ENCODE measurements around the gene CDH16. TPM values are rescaled to one million over a fixed set of nuclear protein-coding genes. Genes with fewer than 3 reads are reported as not detected.

CDH16 gene
- total RNA-seq, 1 donor from 2014 or later: 1.2 TPM

DNA sequence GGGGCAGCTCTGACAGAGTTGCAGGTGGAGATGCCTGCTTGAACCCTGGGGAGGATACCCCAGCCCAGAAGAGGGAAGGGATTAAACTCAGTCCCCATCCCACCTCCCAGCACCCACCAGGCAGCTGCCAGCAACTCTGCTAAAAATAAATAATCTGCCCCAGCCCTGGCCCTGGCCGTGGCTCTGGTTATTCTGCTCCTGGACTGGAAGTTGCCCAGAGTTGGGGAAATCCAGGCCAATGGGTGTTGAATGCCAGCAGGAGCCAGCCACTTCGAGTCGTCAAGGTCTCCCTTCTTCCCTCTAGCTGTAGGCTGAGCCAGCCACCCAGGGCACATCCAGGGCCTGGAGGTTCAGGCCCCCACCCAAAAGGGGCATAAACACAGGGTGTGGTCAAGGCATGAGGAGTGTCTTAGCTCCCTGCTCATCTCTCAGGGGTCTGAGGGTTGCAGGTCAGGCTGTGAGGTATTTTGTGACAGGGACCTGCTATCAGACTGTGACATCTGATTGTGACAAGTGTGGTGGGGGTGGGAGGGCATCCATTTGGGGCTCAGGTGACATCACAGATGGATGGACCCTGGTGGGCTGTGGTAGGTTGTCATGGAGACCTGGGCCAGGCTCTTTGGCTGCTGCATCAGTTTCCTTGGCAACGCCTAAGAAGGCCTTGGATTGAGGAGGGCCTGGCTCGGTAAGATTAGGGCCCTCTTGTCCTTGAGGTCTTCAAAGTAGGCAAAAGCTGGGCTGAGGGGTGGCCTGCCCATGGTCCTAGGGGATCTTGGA lies 7.7 kb upstream of the CDH16 start:
- no peak for DNase-seq

DNA sequence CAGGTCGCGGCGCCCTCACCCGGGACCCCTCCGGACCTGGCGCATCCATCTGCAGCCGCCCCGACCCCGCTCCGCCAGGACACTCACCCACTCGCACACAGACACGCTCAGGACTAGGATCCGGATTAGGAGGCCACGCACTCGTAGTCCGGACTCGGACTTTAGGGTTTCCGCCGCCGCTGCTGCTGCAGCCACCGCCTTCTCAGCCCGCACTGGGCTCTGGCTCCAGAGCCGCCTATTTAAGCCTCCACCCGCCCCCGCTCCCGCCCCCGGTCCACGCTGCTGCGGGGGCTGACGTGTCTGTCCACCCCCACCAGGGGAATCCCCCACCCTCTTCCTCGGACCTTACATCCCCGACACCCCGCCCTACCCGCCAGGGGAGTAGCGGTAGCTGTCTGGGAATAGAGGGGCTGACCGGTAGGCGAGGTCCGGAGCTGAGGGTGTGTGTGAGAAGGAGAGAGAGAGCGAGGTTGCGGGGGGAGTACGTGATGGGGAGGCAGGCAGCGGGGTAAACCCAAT lies 6.7 kb upstream of the CDH16 start, which contains the start of gene RRAD:
TSS of gene RRAD (minus strand) at position 214 of the 519 bp plus-strand sequence. CDS start 356 bp downstream, outside the sequence.
- DNase-seq: peak; percentile 29

DNA sequence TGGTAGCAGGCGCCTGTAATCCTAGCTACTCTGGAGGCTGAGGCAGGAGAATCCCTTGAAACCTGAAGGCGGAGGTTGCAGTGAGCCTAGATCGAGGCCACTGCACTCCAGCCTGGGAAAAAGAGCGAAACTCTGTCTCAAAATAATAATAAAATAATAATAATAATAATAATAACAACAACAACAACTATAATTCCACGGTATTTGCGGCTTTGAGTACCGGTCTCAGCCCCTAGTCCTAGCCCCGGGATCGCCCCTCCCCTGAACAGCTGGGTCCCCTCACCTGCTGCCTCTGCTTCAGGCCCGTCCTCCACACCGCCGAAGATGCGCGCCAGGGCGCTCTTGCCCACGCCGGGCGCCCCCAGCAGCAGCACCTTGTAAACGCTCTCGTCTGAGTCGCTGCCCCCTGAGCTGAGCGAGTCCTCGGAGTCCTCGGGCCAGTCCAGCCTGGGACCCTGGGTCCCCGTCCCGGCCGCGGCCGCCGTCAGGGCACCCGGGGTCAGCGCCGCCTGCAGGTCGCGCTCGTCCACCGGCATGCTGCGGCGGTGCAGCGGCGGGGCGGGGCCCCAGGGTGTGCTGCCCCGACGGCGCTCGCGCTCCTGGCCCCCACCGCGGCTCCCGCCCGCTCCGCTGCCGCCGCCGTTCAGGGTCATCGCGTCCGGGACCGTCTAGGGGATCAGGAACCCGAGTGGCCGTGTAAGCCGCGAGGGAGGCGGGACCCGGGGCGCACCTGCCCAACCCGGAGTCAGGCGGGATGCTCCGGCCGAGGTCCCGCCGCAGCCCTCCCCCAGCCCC lies 6.0 kb upstream of the CDH16 start:
- peak; percentile 38 for DNase-seq

DNA sequence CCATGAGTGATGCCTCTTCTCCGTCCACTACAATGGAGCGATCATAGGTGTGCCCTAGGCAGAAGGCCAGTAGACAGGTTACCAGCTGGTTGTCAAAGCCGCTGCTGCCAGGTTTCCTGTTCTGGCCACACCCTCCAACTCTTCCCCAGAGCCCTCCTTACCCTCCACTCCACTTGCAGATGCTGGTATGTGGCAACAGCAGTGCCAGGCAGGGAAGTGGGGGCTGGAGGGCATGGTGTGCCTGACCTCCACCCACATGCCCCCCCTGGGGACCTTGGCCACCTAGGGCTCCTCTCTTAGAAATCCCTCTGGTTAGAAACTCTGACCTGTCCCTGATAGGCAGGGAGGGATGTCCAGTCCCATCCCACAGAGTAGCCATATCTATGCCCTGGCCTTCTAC lies 5.2 kb upstream of the CDH16 start:
- DNase-seq: no peak

DNA sequence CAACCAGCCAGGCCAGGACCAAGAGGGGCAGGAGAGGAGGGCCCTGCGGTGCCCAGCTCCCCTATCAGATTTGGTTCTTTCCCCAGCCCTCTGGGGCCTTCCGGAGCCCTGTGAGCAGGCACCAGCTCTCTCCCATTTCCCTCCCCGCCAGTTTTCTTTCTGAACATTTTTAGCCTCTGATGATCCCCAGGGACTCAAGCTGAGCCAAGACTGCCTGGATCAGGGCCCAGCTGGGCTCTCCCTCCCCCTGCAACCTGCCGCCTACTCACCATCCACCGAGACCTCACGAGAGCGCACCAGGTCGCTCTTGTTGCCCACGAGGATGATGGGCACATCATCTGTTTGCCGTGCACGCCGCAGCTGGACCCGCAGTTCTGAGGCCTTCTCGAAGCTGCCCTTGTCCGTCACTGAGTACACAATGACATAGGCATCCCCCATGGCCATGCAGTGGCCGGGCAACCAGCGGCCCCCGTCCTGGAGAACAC lies 4.6 kb upstream of the CDH16 start:
- DNase-seq: no peak

DNA sequence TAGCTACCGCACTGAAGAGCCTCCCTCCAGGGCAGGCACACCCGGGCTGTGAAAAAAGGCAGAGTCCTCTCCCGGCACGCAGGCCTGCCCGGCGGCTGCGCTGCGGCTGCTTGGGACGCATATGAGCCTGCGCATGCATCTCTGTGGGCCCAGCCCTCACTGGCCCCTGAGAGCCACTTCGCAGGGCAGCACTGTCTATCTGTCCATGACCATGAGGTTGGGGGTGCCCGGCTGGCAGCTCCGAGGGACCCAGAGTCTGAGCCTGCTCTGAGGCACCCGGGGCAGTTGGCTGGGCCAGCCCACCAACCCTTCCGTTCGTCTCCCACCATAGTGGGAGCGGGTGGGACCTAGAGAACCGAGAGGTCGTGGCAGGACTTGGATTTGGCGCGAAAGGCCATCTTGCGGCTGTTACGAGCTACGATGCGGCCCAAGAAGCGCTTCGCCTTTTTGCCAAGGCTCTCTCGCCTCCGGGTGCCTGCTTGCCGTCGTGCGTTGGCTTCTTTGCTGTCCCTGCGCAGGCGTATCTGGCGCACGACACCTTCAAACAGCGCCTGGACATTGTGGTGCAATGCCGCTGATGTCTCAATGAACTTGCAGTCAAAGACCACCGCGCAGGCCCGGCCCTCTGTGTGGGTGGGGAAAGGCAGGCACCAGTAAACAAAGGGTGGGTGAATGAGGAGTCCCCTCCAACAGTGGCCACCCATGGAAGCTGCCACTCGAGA lies 3.2 kb upstream of the CDH16 start:
- no peak for DNase-seq

DNA sequence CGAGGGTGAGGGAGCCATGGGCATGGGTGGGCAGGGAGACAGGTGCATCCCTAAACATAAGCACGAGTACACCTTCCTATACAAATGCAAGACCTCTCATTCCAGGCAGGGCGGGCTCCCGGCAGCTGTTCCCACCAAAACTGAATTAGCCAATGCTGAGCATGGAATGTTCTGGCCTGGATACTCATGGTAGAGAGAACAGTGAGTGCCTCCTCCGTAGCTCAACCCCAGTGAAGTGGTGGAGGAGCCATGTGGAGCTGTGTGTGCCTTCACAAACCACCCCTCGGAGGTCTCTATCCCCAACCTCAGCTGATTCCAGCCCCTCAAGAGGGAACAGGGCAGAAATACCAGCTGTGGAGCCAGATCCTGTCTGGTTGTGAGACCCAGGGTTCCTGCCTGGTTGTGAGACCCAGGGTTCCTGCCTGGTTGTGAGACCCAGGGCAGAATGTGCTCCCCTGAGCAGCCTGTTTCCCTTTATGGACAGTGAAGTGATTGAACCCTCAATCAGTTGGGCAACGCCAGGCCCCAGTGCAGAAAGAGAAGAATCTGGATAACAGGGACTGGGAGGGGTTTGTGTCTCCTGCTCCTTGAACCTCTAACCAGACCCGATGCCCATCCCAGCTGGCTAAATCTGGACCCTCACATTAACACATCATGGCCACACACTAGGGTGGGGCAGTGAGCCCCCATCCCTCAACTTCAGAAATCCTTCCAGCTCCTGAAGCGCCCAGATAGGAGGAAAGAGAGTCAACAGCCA lies 2.4 kb upstream of the CDH16 start:
- no peak for DNase-seq

DNA sequence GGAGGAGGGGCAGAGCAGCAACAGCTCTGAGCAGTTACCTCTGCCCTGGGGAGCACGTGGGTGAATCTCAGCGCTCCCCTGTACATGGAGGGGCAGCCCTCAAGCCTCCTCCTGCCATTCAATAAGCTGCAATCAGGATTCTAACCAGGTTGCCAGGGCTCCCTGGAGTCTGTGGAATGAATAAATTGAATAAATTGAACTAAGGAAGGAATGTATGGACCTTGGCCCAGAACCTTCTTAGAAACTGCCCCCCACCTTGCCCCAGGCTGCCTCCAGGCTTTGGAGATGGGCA lies 1.6 kb upstream of the CDH16 start:
- DNase-seq: no peak

DNA sequence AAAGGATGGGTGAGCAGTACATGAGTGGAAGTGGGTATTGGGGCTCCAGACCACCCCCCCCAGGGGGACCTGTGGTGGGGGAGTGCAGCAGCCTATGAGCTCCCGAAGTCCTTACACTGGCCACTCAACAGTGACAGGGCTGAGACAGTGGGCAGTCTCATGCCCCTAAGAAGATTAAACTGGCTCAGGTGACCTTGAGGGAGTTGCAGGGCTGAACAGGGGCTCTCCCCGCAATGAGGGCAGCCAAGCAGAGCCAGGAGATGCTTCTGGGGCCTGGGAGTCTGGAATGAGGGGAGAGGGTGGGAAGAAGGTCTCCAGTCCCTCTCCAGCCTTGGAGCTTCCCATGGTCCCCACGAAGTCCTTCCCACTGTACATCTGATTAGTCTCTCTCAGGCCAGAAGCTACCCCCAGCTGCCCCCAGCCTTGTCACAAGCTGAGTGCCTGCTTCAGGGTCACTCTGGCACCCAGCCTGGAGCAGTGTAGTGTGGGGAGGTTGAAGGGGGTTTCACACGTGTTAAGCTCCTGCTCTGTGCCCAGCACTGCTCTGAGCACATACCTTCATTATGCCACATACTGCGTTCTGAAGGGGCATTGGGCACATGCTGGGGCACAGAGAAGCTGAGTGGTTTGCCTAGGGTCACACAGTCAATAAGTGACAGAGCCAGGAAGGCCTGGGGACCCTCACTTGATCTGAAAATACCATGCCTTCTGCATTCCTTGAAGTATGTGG lies 1.0 kb upstream of the CDH16 start:
- DNase-seq: no peak

DNA sequence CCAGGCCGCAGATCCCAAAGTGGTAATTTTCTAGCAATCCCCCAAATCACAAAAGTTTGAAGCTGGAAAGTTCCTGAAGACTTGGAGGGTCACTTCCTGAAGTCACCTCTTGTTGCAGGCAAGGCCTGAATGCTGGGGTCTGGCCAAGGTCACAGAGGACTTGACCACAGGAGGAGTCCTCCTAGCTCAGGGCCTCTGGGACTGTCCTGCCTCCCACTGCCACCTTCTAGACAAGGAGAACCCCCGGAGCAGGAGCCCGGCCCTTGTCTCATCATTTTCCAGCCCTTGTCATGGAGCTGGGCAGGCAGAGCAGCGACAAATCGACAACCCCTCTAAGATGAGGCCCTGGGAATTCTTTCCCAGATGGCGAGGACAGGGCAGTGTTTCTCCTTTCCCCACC lies 330 bp downstream of the CDH16 start:
- no peak for DNase-seq

DNA sequence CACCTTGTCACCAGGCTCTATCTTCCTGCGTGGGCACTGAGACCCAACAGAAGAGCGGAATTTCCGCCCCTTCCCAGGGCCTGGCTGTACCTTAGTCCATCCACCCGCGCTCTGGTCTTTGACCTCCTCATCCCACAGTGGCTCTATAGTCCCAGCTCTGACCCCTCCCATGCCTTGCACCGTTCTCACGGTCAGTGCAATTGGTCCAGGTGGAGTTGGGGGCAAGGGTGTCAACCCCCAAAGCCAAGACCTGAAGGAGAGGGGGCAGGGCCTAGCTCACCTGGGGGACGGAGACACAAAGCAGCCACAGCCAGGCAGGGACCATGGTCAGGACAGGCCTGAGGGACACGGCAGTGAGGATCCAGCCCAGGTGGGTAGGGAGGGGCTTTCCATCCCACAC lies 944 bp downstream of the CDH16 start:
- DNase-seq: no peak

DNA sequence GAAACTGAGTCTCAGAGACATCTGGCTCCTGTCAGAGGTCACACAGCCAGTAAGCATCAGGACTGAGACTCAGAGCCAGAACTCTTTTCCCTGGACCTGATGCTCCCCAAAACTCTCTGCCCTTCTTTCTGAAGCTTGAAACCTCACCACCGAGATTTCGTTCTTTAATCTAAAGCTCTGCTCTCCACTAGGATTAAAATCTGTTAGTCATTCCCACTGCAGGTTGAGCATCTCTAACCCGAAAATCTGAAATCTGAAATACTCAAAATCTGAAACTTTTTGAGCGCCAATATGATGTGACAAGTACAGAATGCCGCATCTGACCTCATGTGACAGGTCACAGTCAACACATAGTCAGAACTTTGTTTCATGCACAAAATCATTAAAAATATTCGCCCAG lies 2.2 kb downstream of the CDH16 start:
- DNase-seq: no peak

DNA sequence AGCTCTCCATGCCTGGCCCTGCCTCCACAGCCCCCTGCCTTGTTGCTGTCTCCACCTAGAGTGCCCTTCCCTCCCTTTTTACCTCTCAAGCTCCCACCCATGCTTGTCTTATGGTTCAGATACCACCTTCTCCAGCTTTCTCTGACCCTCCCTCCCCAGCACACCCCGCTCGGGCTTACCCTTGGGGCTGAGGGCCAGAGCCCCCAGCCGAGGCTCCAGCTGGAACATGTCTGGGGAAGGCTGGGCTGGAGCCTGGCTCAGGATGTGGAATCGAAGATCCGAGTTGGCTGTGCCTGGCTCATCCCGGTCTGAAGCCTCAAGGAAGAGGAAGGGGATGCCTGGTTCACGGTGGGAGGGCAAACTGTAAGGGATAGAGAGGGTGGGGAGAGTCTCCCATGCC lies 3.6 kb downstream of the CDH16 start:
- no peak for DNase-seq

DNA sequence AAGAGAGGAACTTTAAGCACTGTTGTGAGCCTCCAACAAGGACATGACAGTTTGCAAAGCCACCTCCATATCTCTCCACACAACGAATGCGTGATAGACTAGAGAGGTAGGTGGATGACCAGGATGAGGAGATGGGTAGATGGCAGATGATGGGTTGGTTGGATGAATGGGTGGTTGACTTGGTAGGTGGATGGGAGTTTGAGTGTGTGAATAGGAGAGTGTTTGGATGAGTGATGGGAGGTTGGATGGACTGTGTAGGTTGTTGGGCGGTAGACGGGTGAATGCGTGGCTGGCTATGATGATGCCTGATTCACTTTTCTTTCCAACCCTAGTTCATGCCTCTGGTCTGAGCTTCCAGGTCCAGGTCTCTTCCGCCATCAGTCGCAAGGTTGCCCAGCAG lies 4.1 kb downstream of the CDH16 start:
- no peak for DNase-seq

DNA sequence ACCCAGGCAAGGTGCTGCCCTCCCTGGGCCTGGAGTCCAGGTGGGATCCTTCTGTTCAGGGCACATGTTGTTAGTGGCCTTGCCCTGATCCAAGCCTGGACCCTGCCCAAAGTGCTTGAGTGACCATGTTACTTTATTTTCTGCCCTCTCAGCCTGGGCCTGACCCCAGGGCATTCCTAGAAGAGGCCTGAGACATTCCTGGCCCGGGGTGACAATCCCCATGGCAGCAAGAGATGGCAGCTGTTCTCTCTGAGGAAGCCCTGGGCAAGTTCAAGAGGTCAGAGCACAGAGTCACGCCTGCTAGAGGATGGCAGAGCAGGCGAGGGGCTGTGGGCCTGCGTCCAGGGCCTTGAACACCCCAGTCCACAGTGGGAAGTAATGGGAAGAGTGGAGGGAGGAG lies 5.0 kb downstream of the CDH16 start:
- no peak for DNase-seq

DNA sequence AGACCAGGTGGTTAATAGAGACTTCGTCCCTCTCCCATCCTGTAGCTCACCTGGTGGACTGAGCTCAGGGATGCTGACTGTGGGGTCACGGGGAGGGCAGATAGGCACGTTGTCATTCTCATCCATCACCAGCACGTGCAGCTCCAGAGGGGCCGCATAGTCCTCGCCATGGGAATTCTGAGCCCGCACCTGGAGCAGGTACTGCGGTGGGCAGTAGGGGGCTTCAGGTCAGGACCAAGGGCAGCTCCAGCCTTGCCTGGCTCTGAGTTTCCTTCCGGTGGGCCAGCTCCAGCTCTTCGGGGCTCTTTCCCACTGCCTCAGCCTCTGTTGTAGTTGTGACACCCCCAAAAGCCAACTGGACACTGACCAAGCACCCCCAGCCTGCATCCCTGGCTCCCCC lies 5.6 kb downstream of the CDH16 start:
- no peak for DNase-seq

DNA sequence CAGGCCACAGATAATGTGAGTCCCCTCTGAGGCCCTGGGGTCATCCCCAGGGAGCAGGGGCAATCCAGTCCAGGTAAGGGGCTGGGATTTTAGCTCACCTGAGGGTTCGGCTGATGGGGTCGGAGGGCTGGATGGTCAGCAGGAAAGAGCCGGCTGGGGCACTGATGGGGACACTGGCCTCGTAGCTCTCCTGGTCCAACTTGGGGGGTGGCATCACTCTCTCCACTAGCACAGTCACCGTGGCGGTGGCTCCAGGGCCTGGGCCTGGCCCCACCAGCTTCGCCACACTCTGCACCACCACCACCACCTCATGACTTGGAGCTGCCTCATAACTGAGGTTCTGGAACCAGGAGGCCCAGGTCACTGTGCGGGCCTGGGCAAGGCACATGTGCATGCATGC lies 6.9 kb downstream of the CDH16 start:
- no peak for DNase-seq

DNA sequence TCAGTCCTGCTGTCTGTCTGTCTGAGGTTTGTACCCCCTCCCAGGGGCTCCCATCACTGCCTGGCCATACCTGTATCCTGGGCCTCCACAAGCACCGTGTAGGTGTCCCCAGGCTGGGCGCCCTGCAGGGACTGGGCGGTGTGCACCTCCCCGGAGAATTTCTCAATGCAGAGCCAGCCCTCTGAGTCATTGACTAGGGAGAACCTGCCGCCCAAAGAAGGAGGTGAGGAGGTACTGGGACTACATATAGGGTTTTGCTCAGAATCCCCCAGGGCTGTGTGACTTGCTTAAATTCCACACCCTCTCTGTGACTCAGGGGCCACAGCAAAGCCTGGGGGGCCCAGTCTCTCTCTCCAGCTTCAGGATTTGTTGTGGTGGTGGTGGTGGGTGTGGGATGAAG lies 7.6 kb downstream of the CDH16 start:
- no peak for DNase-seq

DNA sequence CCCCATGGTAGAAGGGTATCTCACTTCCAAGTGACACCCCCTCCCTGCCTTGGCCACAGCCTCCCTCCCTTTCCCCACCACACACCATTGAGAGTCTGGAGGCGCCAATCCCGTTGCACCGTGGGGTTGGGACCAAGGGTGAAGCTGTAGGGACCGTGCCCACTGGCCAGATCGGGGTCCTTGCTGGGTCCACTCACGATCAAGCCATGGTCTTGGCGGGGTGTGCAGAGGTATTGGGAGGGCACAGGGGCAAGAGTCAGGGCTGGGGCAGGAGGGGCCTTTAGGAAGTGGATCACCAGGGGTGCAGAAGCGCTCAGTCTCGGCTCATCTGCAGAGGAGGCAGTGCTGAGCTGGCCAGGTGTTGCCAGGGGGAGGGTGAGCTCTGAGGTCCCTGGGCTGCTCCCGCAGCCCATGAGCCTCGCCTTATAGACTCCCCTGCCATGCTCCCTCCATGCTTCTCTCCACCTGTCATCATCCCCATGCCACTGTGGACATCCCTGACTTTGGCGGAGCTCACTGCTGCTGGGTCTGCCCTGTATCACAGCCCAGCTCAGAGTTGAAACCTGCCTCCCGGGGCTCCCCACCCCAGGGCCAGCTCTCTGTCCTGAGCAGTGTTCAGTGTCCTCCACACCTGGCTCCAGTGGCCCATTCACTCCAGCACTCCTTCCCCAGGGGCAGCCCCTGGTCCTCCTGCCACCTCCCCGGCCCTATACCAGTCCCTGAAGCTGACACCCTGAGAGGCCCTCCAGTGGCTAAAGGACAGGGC lies 8.3 kb downstream of the CDH16 start:
- DNase-seq: no peak

DNA sequence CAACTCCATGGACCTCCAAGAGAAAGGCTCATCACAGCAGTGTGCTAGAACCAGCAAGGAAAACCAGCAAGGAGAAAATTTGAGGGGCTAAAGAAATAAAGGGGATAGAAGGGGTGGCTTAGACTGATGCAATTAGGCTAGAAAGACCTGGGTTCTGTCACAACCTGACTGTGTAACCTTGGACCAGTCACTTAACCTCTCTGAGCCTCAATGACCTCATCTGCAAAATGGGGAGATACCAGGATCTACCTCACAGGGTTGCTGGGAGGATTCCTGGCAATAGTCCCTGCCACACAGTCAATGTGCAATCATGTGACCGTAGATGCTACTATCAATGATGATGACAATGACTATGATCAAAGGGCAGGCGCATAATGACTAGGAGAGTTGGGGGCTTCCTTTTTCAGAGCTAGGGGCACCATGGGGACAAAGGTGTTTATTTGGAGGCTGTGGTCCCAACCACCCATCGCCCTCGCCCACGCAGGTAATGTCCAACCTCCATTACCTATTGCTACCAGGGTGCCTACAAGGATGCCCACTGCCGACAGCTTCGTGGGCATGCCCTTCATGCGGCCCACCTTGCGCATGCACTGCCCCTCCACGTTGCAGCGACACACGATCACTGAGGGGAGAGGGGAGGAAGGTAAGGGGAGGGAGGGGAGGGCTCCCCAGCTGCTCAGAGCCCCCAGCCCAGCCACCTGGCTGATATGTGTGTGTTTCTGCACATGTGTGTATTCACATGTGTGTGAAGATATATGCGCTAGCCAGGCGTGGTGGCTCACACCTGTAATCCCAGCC lies 9.7 kb downstream of the CDH16 start:
- no peak for DNase-seq
